CD4-positive, CD25-positive, alpha-beta regulatory T cell (primary cell): Measurements from ENCODE around the gene TFDP3. TPM values are rescaled to one million over a fixed set of nuclear protein-coding genes. Genes with fewer than 3 reads are reported as not detected.

Source experiments
- ATAC-seq, 2 donors: fragments of 150-1000 bp; cut with Tn5 transposase; one replicate each; pipeline ENCODE4 v1.10.0; 2021; ENCODE audit warnings: low read depth in 2 of 2, moderate number of reproducible peaks in 2 of 2, moderate library complexity in 1 of 2
- DNase-seq, 3 donors: peaks; one replicate each; pipeline versions ENCODE4 v3.0.0 to v3.0.0-alpha.2; 2012 to 2022; ENCODE audit warnings: mixed read lengths in 1 of 3
- H3K27ac ChIP-seq: one replicate; pipeline ENCODE4 v1.7.0; 2013; ENCODE audit warnings: mild to moderate bottlenecking, low read length; ENCODE audit not compliant: insufficient read depth, poor library complexity, severe bottlenecking
- H3K27me3 ChIP-seq: one replicate; pipeline ENCODE4 v1.7.0; 2013; ENCODE audit warnings: low read length; ENCODE audit not compliant: control insufficient read depth, insufficient read depth
- H3K36me3 ChIP-seq: one replicate; pipeline ENCODE4 v1.7.0; 2013; ENCODE audit warnings: mild to moderate bottlenecking, low read length, moderate library complexity; ENCODE audit not compliant: control insufficient read depth, insufficient read depth
- H3K4me1 ChIP-seq: 2 replicates; pipeline ENCODE4 v1.7.0; 2013; ENCODE audit warnings: mild to moderate bottlenecking, low read length; ENCODE audit not compliant: insufficient read depth, control insufficient read depth, poor library complexity, severe bottlenecking
- H3K4me3 ChIP-seq: one replicate; pipeline ENCODE4 v1.7.0; 2013; ENCODE audit warnings: low read depth, mild to moderate bottlenecking, low read length, moderate library complexity
- H3K9me3 ChIP-seq, 2 experiments: 1 replicate in 1 of 2; 2 replicates in 1 of 2; pipeline ENCODE4 v1.7.0; 2013; ENCODE audit warnings: low read length in 2 of 2, mild to moderate bottlenecking in 1 of 2, moderate library complexity in 1 of 2; ENCODE audit not compliant: control insufficient read depth in 2 of 2
- H3K27ac Mint-ChIP-seq, 3 donors: one replicate each; pipeline ENCODE4 v1.8.0; 2020 to 2022; ENCODE audit warnings: mild to moderate bottlenecking in 3 of 3, mixed read lengths in 3 of 3, moderate library complexity in 2 of 3
- H3K27me3 Mint-ChIP-seq: one replicate; pipeline ENCODE4 v1.8.0; 2022; ENCODE audit warnings: mild to moderate bottlenecking, mixed read lengths
- H3K36me3 Mint-ChIP-seq: one replicate; pipeline ENCODE4 v1.8.0; 2020; ENCODE audit warnings: mixed read lengths
- H3K4me1 Mint-ChIP-seq, 4 donors: one replicate each; pipeline ENCODE4 v1.8.0; 2020 to 2022; ENCODE audit warnings: mixed read lengths in 4 of 4, mild to moderate bottlenecking in 1 of 4
- H3K4me3 Mint-ChIP-seq, 4 donors: one replicate each; pipeline ENCODE4 v1.8.0; 2020 to 2022; ENCODE audit warnings: mild to moderate bottlenecking in 4 of 4, mixed read lengths in 4 of 4, moderate library complexity in 3 of 4
- H3K9me3 Mint-ChIP-seq, 7 donors: one replicate each; pipeline ENCODE4 v1.8.0; 2020 to 2022; ENCODE audit warnings: mixed read lengths in 7 of 7, mild to moderate bottlenecking in 3 of 7, moderate library complexity in 2 of 7
- polyA plus RNA-seq, 4 donors: library from polyadenylated mRNA; unstranded; fragments of 300-500 nt; fragmentation: Illumina TruSeq; gene quantifications; one replicate each; pipeline ENCODE4 v1.2.3, GENCODE V29; 2021
- total RNA-seq: library from RNA; stranded (reverse); gene quantifications from one replicate; pipeline ENCODE4 v1.2.3, GENCODE V29; 2022

Gene TFDP3
- total and polyA plus RNA-seq, 5 donors from 2014 or later, result not detected

GRCh38 chrX:133249266-133250058, 31.3 kb upstream of the TFDP3 start:
- H3K27ac Mint-ChIP-seq, result no peak overlapping the region
- DNase-seq (no peak), ATAC-seq (no peak)
- no peaks in the 10 kb centered on the region for H3K36me3 Mint-ChIP-seq
- no peak overlapping the region for H3K4me3 ChIP-seq
- H3K9me3 Mint-ChIP-seq, result peaks cover 0 to 13% (median 0%) of the 10 kb centered on the region in 7 donors
- H3K4me3 Mint-ChIP-seq, result no peak overlapping the region
- H3K27me3 Mint-ChIP-seq, result no peaks in the 10 kb centered on the region
- H3K4me1 Mint-ChIP-seq, result no peaks in the 10 kb centered on the region
- no peaks in the 10 kb centered on the region for H3K27me3 ChIP-seq
- no peaks in the 10 kb centered on the region for H3K36me3 ChIP-seq
- H3K9me3 ChIP-seq, result peaks cover 0 to 6% of the 10 kb centered on the region in 2 experiments
- H3K4me1 ChIP-seq, result no peaks in the 10 kb centered on the region
- H3K27ac ChIP-seq, result no peak overlapping the region

- Histone ChIP-seq H3K4me3 (no peak overlapping the region), H3K36me3 (no peaks in the 10 kb centered on the region), H3K4me1 (no peaks in the 10 kb centered on the region), H3K9me3 (peaks cover 0 to 6% of the 10 kb centered on the region in 2 experiments), H3K27me3 (no peaks in the 10 kb centered on the region), H3K27ac (no peak overlapping the region)
- Mint-ChIP-seq H3K9me3 (peaks cover 0 to 13% (median 0%) of the 10 kb centered on the region in 7 donors), H3K27me3 (no peaks in the 10 kb centered on the region), H3K4me3 (no peak overlapping the region), H3K4me1 (no peaks in the 10 kb centered on the region), H3K36me3 (no peaks in the 10 kb centered on the region), H3K27ac (no peak overlapping the region)
- ATAC-seq (no peak), DNase-seq (no peak)
Observed at GRCh38 chrX:133248177-133248576, 30.0 kb upstream of the TFDP3 start.

- DNase-seq (no peak), ATAC-seq (no peak)
- no peaks in the 10 kb centered on the region for H3K4me1 Mint-ChIP-seq
- no peaks in the 10 kb centered on the region for H3K27me3 ChIP-seq
- H3K36me3 Mint-ChIP-seq, result no peaks in the 10 kb centered on the region
- peaks cover 0 to 6% of the 10 kb centered on the region in 2 experiments for H3K9me3 ChIP-seq
- no peaks in the 10 kb centered on the region for H3K27me3 Mint-ChIP-seq
- no peaks in the 10 kb centered on the region for H3K36me3 ChIP-seq
- H3K4me3 Mint-ChIP-seq, result no peak overlapping the region
- H3K9me3 Mint-ChIP-seq, result peaks cover 0 to 17% (median 0%) of the 10 kb centered on the region in 7 donors
- H3K4me3 ChIP-seq, result no peak overlapping the region
- H3K27ac ChIP-seq, result no peak overlapping the region
- H3K4me1 ChIP-seq, result no peaks in the 10 kb centered on the region
- H3K27ac Mint-ChIP-seq, result no peak overlapping the region
Observed at GRCh38 chrX:133246921-133247320, 28.8 kb upstream of the TFDP3 start.

- no peak overlapping the region for H3K27ac Mint-ChIP-seq
- Histone ChIP-seq H3K9me3 (no peaks in the 10 kb centered on the region), H3K36me3 (no peaks in the 10 kb centered on the region), H3K27me3 (no peaks in the 10 kb centered on the region), H3K27ac (no peak overlapping the region), H3K4me3 (no peak overlapping the region), H3K4me1 (no peaks in the 10 kb centered on the region)
- no peak for ATAC-seq
- H3K4me3 Mint-ChIP-seq, result no peak overlapping the region
- H3K4me1 Mint-ChIP-seq, result no peaks in the 10 kb centered on the region
- DNase-seq, result no peak
- no peaks in the 10 kb centered on the region for H3K27me3 Mint-ChIP-seq
- peaks cover 0 to 3% (median 0%) of the 10 kb centered on the region in 7 donors for H3K9me3 Mint-ChIP-seq
- H3K36me3 Mint-ChIP-seq, result no peaks in the 10 kb centered on the region
Observed at GRCh38 chrX:133235830-133236229, 17.7 kb upstream of the TFDP3 start.

- Histone ChIP-seq H3K36me3 (no peaks in the 10 kb centered on the region), H3K4me1 (no peaks in the 10 kb centered on the region), H3K4me3 (no peak overlapping the region), H3K27ac (no peak overlapping the region), H3K27me3 (no peaks in the 10 kb centered on the region), H3K9me3 (no peaks in the 10 kb centered on the region)
- Mint-ChIP-seq H3K27ac (no peak overlapping the region), H3K36me3 (no peaks in the 10 kb centered on the region), H3K4me1 (no peaks in the 10 kb centered on the region), H3K27me3 (no peaks in the 10 kb centered on the region), H3K9me3 (peaks cover 0 to 3% (median 0%) of the 10 kb centered on the region in 7 donors), H3K4me3 (no peak overlapping the region)
- no peak for DNase-seq
- ATAC-seq, result no peak
Observed at GRCh38 chrX:133232331-133232730, 14.2 kb upstream of the TFDP3 start.

GRCh38 chrX:133229361-133229760, 11.2 kb upstream of the TFDP3 start:
- Histone ChIP-seq H3K9me3 (no peaks in the 10 kb centered on the region), H3K27ac (no peak overlapping the region), H3K4me3 (no peak overlapping the region), H3K4me1 (no peaks in the 10 kb centered on the region), H3K36me3 (no peaks in the 10 kb centered on the region), H3K27me3 (no peaks in the 10 kb centered on the region)
- Mint-ChIP-seq H3K36me3 (no peaks in the 10 kb centered on the region), H3K4me1 (no peaks in the 10 kb centered on the region), H3K9me3 (peaks cover 0 to 1% (median 0%) of the 10 kb centered on the region in 7 donors), H3K4me3 (no peak overlapping the region), H3K27me3 (no peaks in the 10 kb centered on the region), H3K27ac (no peak overlapping the region)
- DNase-seq, result no peak
- ATAC-seq, result no peak

- H3K27ac Mint-ChIP-seq, result no peak overlapping the region
- peaks cover 0 to 2% (median 0%) of the 10 kb centered on the region in 7 donors for H3K9me3 Mint-ChIP-seq
- Histone ChIP-seq H3K4me1 (no peaks in the 10 kb centered on the region), H3K27ac (no peak overlapping the region), H3K36me3 (no peaks in the 10 kb centered on the region), H3K4me3 (no peak overlapping the region), H3K9me3 (no peaks in the 10 kb centered on the region), H3K27me3 (no peaks in the 10 kb centered on the region)
- H3K27me3 Mint-ChIP-seq, result no peaks in the 10 kb centered on the region
- H3K36me3 Mint-ChIP-seq, result no peaks in the 10 kb centered on the region
- H3K4me3 Mint-ChIP-seq, result no peak overlapping the region
- DNase-seq (peak in 1 of 3 donors; percentile 7), ATAC-seq (no peak)
- H3K4me1 Mint-ChIP-seq, result no peaks in the 10 kb centered on the region
Observed at GRCh38 chrX:133215747-133216146, 2.4 kb downstream of the TFDP3 start.

GRCh38 chrX:133215017-133215416, 3.1 kb downstream of the TFDP3 start:
- Histone ChIP-seq H3K4me3 (no peak overlapping the region), H3K9me3 (no peaks in the 10 kb centered on the region), H3K27me3 (no peaks in the 10 kb centered on the region), H3K27ac (no peak overlapping the region), H3K36me3 (no peaks in the 10 kb centered on the region), H3K4me1 (no peaks in the 10 kb centered on the region)
- Mint-ChIP-seq H3K4me1 (no peaks in the 10 kb centered on the region), H3K27ac (no peak overlapping the region), H3K9me3 (peaks cover 0 to 2% (median 0%) of the 10 kb centered on the region in 7 donors), H3K36me3 (no peaks in the 10 kb centered on the region), H3K27me3 (no peaks in the 10 kb centered on the region), H3K4me3 (no peak overlapping the region)
- no peak for ATAC-seq
- no peak for DNase-seq
